HL-60 (cell line): Measurements from ENCODE around the gene RHEX.

Experiments
- DNase-seq, 2 experiments: peaks; one replicate each; pipeline ENCODE4 v3.0.0-alpha.2; 2010 to 2020; ENCODE audit warnings: low read depth in 1 of 2, low spot score in 1 of 2
- H3K27ac ChIP-seq: fragments of 250-450 bp; sonication (Bioruptor Pico); replicated peaks from 2 replicates; pipeline ENCODE4 v1.5.1; 2020; ENCODE audit warnings: mild to moderate bottlenecking, moderate library complexity
- H3K27me3 ChIP-seq: fragments of 250-450 bp; sonication (Bioruptor Pico); 2 replicates; pipeline ENCODE4 v1.5.1; 2021; ENCODE audit warnings: mild to moderate bottlenecking, moderate library complexity; ENCODE audit not compliant: insufficient read depth, poor library complexity, severe bottlenecking
- H3K4me3 ChIP-seq: replicated peaks from 2 replicates; pipeline ENCODE4 v1.5.1; 2011; ENCODE audit warnings: mild to moderate bottlenecking, control low read depth, low read length; ENCODE audit not compliant: insufficient read depth
- CTCF ChIP-seq: IDR thresholded peaks from one replicate; pipeline ENCODE4 v1.5.1; 2011; ENCODE audit warnings: low read length, control low read depth, inconsistent platforms; ENCODE audit not compliant: insufficient read depth
- GABPA ChIP-seq: IDR thresholded peaks from 2 replicates; pipeline ENCODE4 v1.6.1; 2012; ENCODE audit warnings: low read depth
- POLR2AphosphoS5 ChIP-seq: IDR thresholded peaks from 2 replicates; pipeline ENCODE4 v1.6.1; 2012; ENCODE audit warnings: low read depth
- REST ChIP-seq: IDR thresholded peaks from 2 replicates; pipeline ENCODE4 v1.6.1; 2012; ENCODE audit warnings: low read depth; ENCODE audit not compliant: insufficient replicate concordance
- SPI1 ChIP-seq: IDR thresholded peaks from 2 replicates; pipeline ENCODE4 v1.6.1; 2012; ENCODE audit warnings: low read depth, mild to moderate bottlenecking, borderline replicate concordance

RHEX gene

DNA sequence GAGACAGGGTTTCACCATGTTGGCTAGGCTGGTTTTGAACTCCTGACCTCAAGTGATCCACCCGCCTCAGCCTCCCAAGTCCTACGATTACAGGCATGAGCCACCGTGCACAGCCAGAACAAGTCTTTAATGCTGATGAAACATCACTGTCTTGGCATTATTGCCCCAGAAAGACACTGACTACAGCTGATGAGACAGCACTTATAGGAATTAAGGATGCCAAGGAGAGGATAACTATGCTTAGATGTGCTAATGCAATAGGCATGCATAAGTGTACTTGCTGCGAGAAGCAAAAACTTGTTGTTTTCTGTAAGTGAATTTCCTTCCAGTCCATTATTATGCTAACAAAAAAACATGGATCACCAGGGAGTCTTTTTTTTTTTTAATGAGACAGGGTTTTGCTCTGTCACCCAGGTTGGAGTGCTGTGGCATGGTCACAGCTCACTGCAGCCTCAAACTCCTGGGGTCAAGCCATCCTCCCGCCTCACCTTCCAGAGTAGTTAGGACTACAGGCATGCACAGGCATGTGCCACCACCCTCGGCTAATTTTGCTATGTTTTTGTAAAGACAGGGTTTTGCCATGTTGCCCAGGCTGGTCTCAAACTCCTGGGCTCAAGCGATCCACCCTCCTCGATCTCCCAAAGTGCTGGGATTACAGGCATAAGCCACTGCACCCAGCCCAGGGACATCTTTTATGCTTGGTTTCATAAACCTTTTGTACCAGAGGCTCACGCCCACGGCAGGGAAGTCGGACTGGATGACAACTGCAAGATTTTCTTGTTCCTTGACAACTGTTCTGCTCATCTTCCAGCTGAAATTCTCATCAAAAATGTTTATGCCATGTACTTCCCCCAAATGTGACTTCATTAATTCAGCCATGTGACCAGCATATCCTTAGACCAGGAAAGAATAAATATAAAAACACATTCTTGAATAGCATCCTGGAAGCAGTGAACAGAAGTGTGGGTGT lies 23.1 kb downstream of the RHEX start:
- H3K4me3 ChIP-seq, result no peak overlapping the region
- DNase-seq, result no peak
- no peak overlapping the region for H3K27ac ChIP-seq
- no peak for TF ChIP-seq REST
- TF ChIP-seq CTCF, result no peak
- TF ChIP-seq POLR2AphosphoS5, result no peak
- no peak for TF ChIP-seq SPI1
- TF ChIP-seq GABPA, result no peak
- H3K27me3 ChIP-seq, result no peaks in the 10 kb centered on the region

DNA sequence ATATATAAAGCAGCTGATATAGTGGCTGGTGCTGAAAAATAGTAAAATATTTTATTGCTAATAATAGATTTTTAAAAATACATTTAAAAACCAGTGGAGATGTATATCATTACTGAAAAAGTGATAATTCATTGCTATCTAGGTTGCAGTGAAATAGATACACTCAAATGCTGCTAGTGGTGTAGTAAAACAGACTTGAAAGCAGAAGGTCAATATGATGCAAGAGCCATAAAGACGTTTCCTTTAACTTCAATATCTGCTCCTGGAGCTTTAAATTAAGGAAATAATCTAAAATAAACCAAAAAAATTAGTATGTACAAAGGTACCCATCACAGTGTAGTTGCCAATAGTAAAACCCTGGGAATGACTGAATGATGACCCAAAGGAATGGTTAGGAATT lies 26.2 kb downstream of the RHEX start:
- DNase-seq, result no peak
- H3K27ac ChIP-seq, result peak overlapping the region; percentile 71
- TF ChIP-seq SPI1 (no peak), GABPA (no peak), POLR2AphosphoS5 (no peak), REST (no peak), CTCF (no peak)
- no peaks in the 10 kb centered on the region for H3K27me3 ChIP-seq
- no peak overlapping the region for H3K4me3 ChIP-seq

GRCh38 chr1:206080026-206080820 lies 27.2 kb downstream of the RHEX start:
- TF ChIP-seq GABPA, result no peak
- TF ChIP-seq SPI1, result no peak
- no peak for TF ChIP-seq CTCF
- TF ChIP-seq POLR2AphosphoS5, result peak; percentile 52; the same call in 1 of the 2 replicates
- no peak for TF ChIP-seq REST
- H3K4me3 ChIP-seq, result no peak overlapping the region
- peak; percentile 72 to 79 for DNase-seq
- H3K27me3 ChIP-seq, result no peaks in the 10 kb centered on the region
- peak overlapping the region; percentile 71 for H3K27ac ChIP-seq
